NB4 (cell line): ENCODE data around the gene FNBP1L.

Source experiments
- MYC ChIP-seq: IDR thresholded peaks from 2 replicates; pipeline ENCODE4 v1.6.1; 2011; ENCODE audit warnings: low read depth, low read length
- POLR2A ChIP-seq: IDR thresholded peaks from 2 replicates; pipeline ENCODE4 v1.6.1; 2011; ENCODE audit warnings: mild to moderate bottlenecking; ENCODE audit not compliant: insufficient read length; ENCODE audit errors: extremely low read depth
- TF ChIP-seq, protein P1 (sequence below): IDR thresholded peaks from one replicate; pipeline ENCODE4 v1.5.1; 2012; ENCODE audit warnings: low read depth, low read length
- TF ChIP-seq, protein P2 (sequence below): IDR thresholded peaks from 2 replicates; pipeline ENCODE4 v1.6.1; 2011; ENCODE audit warnings: low read depth, low read length

DNA sequence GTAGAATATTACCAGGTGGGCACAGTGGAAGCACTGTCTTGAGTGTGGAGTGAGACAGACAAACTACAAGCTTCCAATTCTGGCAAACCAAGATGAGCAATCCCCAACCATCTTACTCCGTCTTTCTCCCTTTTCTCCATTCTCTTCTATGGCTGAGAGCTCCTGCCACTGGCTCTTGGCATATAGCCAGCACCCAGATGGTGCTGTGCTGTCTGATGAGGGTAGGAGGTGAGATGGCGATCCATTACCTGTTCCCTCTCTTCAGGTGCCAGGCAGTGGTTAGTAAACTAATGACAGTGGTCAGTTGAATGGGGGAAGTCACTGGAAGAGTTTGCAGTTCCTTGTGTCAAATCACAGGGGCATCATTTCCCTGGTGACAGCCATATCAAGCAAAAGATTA, 108.4 kb downstream of the FNBP1L start:
- TF ChIP-seq POLR2A (no peak), MYC (no peak)
- TF ChIP-seq, protein P1, sequence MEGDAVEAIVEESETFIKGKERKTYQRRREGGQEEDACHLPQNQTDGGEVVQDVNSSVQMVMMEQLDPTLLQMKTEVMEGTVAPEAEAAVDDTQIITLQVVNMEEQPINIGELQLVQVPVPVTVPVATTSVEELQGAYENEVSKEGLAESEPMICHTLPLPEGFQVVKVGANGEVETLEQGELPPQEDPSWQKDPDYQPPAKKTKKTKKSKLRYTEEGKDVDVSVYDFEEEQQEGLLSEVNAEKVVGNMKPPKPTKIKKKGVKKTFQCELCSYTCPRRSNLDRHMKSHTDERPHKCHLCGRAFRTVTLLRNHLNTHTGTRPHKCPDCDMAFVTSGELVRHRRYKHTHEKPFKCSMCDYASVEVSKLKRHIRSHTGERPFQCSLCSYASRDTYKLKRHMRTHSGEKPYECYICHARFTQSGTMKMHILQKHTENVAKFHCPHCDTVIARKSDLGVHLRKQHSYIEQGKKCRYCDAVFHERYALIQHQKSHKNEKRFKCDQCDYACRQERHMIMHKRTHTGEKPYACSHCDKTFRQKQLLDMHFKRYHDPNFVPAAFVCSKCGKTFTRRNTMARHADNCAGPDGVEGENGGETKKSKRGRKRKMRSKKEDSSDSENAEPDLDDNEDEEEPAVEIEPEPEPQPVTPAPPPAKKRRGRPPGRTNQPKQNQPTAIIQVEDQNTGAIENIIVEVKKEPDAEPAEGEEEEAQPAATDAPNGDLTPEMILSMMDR, result no peak
- TF ChIP-seq, protein P2, sequence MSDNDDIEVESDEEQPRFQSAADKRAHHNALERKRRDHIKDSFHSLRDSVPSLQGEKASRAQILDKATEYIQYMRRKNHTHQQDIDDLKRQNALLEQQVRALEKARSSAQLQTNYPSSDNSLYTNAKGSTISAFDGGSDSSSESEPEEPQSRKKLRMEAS, result no peak
